ENCODE data around the gene CD72.

The CD72 gene

DNA sequence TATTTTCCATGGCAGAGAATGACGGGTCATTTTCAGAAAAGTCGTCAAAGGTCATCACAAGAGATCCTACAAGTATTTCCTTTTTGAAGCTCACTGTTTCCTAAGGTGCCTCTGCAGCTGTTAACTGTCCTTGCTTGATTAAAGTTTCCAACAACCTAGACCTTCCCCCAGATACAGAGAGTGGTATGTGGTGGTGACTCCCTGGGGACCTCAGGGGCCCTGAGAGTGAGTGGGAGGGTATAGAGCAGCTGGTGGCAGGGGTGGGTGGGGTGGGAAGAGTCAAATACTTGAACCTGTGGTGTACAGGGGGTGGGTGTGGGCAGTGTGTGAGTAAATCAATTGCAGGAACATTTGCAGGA, 1.6 kb upstream of the CD72 start:
- no peaks in the 10 kb centered on the region for H4K20me1 ChIP-seq (ENCODE audit: insufficient read depth, low read length)
- H3K4me3 ChIP-seq (ENCODE audit: low read length): no peak overlapping the region
- H3K27ac ChIP-seq (ENCODE audit: low read length): no peak overlapping the region
- H3F3A ChIP-seq (ENCODE audit: insufficient read depth, low read length): no peaks in the 10 kb centered on the region
- H2AFZ ChIP-seq (ENCODE audit: low read length): no peak overlapping the region
- no peak for DNase-seq
- H3K79me2 ChIP-seq (ENCODE audit: low read length): no peaks in the 10 kb centered on the region
- TF ChIP-seq, protein P1, sequence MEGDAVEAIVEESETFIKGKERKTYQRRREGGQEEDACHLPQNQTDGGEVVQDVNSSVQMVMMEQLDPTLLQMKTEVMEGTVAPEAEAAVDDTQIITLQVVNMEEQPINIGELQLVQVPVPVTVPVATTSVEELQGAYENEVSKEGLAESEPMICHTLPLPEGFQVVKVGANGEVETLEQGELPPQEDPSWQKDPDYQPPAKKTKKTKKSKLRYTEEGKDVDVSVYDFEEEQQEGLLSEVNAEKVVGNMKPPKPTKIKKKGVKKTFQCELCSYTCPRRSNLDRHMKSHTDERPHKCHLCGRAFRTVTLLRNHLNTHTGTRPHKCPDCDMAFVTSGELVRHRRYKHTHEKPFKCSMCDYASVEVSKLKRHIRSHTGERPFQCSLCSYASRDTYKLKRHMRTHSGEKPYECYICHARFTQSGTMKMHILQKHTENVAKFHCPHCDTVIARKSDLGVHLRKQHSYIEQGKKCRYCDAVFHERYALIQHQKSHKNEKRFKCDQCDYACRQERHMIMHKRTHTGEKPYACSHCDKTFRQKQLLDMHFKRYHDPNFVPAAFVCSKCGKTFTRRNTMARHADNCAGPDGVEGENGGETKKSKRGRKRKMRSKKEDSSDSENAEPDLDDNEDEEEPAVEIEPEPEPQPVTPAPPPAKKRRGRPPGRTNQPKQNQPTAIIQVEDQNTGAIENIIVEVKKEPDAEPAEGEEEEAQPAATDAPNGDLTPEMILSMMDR (IDR thresholded peaks at IDR 0.05; ENCODE audit: low read length): no peak
- TF ChIP-seq EZH2 (optimal IDR thresholded peaks at IDR 0.05; ENCODE audit: low read depth, low read length) (no peak), EZH2phosphoT487 (IDR thresholded peaks at IDR 0.05; ENCODE audit: low read length) (no peak)
- no peaks in the 10 kb centered on the region for H3K9me2 ChIP-seq (replicated peaks; ENCODE audit: insufficient read depth, low read length)
- H3K9me3 ChIP-seq (replicated peaks; ENCODE audit: insufficient read depth, low read length): no peaks in the 10 kb centered on the region
- no peaks in the 10 kb centered on the region for H3K4me1 ChIP-seq (ENCODE audit: low read length)
- no peak overlapping the region for H3K4me2 ChIP-seq (ENCODE audit: low read depth, low read length)
- H3K36me3 ChIP-seq (replicated peaks; ENCODE audit: insufficient read depth, low read length): no peaks in the 10 kb centered on the region
- H3K27me3 ChIP-seq (replicated peaks; ENCODE audit: insufficient read depth, low read length): 0 out of 2 replicates have a peak, but pooled peaks cover 7% of the 10 kb centered on the region
- no peak overlapping the region for H3K9ac ChIP-seq (ENCODE audit: low read length)

DNA sequence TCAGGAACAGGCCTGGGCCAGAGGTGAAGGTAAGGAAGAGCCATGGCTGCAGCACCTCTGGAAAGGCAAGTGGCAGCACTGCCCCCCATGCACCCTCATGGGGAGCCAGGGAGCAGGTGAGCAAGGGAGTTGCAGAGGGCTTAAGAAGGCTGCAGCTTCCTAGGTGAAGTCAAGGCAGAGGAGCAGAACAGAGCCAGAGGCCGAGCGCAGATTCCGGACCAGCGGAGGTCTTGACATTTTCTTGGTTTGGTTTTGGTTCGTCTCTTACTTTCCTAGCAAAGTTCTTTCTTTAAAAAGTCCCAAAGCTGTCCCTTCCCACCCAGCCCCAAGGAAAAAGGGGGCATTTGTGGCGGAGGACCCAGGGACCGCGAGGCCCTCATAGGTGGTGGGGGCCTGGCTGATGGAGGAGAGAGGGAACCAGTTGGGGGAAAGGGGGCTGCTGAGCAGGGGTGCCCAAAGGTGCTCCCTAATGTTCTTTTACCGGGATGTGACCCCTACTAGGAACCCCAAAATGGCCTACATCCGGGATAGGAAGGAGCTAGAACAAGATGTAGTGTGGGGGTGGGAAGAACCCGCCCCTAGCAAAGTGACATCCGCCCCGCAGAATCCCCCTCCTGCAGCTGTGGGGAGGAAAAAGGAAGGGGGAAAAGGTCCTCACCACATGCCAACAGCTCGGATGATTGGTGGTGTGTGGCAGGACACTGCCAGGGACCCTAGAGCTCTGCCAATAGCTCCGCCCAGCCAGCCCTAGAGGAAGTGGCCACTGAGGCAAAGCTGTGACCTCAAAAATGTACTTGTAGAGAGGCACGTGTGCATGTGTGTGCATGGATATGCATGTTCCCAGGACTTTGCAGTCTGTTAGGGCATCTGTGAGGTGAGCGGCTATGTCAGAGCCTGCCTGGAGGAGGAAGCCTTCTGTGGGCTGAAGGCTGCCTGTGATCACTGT, 914 bp upstream of the CD72 start:
- Histone ChIP-seq H3K4me2 (ENCODE audit: low read depth, low read length) (no peak overlapping the region), H3K9me2 (replicated peaks; ENCODE audit: insufficient read depth, low read length) (no peaks in the 10 kb centered on the region), H3K9me3 (replicated peaks; ENCODE audit: insufficient read depth, low read length) (no peaks in the 10 kb centered on the region), H4K20me1 (ENCODE audit: insufficient read depth, low read length) (no peaks in the 10 kb centered on the region), H3K9ac (ENCODE audit: low read length) (no peak overlapping the region), H3K79me2 (ENCODE audit: low read length) (no peaks in the 10 kb centered on the region), H3K4me3 (ENCODE audit: low read length) (no peak overlapping the region), H2AFZ (ENCODE audit: low read length) (no peak overlapping the region), H3F3A (ENCODE audit: insufficient read depth, low read length) (no peaks in the 10 kb centered on the region), H3K4me1 (ENCODE audit: low read length) (no peaks in the 10 kb centered on the region), H3K27ac (ENCODE audit: low read length) (no peak overlapping the region), H3K27me3 (replicated peaks; ENCODE audit: insufficient read depth, low read length) (0 out of 2 replicates have a peak, but pooled peaks cover 7% of the 10 kb centered on the region), H3K36me3 (replicated peaks; ENCODE audit: insufficient read depth, low read length) (no peaks in the 10 kb centered on the region)
- TF ChIP-seq, protein P1 (IDR thresholded peaks at IDR 0.05; ENCODE audit: low read length): no peak
- TF ChIP-seq EZH2phosphoT487 (IDR thresholded peaks at IDR 0.05; ENCODE audit: low read length) (no peak), EZH2 (optimal IDR thresholded peaks at IDR 0.05; ENCODE audit: low read depth, low read length) (no peak)
- no peak for DNase-seq

DNA sequence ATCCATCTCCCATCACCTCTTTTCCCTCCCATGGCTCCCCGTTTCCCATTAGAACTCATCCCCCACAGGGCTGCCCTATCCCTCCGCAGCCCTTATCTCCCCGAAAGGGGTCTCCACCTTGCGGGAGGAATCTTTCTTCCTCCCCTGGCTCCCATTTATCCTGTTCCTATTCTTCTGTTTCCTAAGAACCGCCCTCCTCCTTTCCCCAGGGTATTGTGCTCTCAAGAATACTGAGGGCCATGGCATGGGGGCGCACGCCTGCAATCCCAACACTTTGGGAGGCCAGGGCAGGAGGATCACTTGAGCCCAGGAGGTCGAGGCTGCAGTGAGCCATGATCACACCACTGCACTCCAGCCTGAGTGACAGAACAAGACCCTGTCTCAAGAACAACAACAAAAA, 665 bp downstream of the CD72 start:
- H3K79me2 ChIP-seq (ENCODE audit: low read length): no peaks in the 10 kb centered on the region
- TF ChIP-seq EZH2phosphoT487 (IDR thresholded peaks at IDR 0.05; ENCODE audit: low read length): no peak
- TF ChIP-seq, protein P1 (IDR thresholded peaks at IDR 0.05; ENCODE audit: low read length): no peak
- no peak for TF ChIP-seq EZH2 (optimal IDR thresholded peaks at IDR 0.05; ENCODE audit: low read depth, low read length)
- 0 out of 2 replicates have a peak, but pooled peaks cover 7% of the 10 kb centered on the region for H3K27me3 ChIP-seq (replicated peaks; ENCODE audit: insufficient read depth, low read length)
- no peak overlapping the region for H3K27ac ChIP-seq (ENCODE audit: low read length)
- H4K20me1 ChIP-seq (ENCODE audit: insufficient read depth, low read length): no peaks in the 10 kb centered on the region
- no peaks in the 10 kb centered on the region for H3K36me3 ChIP-seq (replicated peaks; ENCODE audit: insufficient read depth, low read length)
- DNase-seq: no peak
- H3K9me2 ChIP-seq (replicated peaks; ENCODE audit: insufficient read depth, low read length): no peaks in the 10 kb centered on the region
- H3K4me2 ChIP-seq (ENCODE audit: low read depth, low read length): peak overlapping the region; percentile 73
- H3F3A ChIP-seq (ENCODE audit: insufficient read depth, low read length): no peaks in the 10 kb centered on the region
- H3K4me3 ChIP-seq (ENCODE audit: low read length): peak overlapping the region; percentile 48; the same call in 1 of the 2 replicates
- peak overlapping the region; percentile 74 for H2AFZ ChIP-seq (ENCODE audit: low read length)
- H3K9me3 ChIP-seq (replicated peaks; ENCODE audit: insufficient read depth, low read length): no peaks in the 10 kb centered on the region
- peak overlapping the region; percentile 31; the same call in 1 of the 2 replicates for H3K9ac ChIP-seq (ENCODE audit: low read length)
- H3K4me1 ChIP-seq (ENCODE audit: low read length): no peaks in the 10 kb centered on the region
